ENCODE data around the gene SEC23IP. TPM values are rescaled to one million over a fixed set of nuclear protein-coding genes. Genes with fewer than 3 reads are reported as not detected.

Gene SEC23IP
- total RNA-seq, 2 donors from 2014 or later, result 14.5 to 16.4 TPM

DNA sequence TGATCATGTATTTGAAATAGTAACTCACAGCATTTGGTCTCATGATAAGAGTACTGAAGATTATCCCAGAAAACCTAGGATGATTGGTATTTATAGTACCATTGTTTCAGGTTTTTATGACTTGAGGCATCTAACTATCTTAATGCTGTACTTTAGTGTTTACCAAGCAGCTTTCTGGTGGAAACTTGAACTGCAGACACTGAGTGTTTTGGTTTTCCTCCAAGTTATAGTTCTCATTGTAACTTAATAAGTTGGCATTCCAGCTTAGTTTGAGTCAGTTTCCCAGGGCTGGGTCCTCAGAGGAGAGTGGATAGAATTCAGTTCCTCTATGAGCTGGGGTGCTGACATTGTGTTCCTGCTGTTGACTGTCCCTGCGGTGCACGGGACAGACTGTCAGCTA is 50.4 kb downstream of the SEC23IP start:
- peaks cover 33% of the 10 kb centered on the region for H3K36me3 ChIP-seq
- no peaks in the 10 kb centered on the region for H3K27me3 ChIP-seq
- TF ChIP-seq, protein P1, sequence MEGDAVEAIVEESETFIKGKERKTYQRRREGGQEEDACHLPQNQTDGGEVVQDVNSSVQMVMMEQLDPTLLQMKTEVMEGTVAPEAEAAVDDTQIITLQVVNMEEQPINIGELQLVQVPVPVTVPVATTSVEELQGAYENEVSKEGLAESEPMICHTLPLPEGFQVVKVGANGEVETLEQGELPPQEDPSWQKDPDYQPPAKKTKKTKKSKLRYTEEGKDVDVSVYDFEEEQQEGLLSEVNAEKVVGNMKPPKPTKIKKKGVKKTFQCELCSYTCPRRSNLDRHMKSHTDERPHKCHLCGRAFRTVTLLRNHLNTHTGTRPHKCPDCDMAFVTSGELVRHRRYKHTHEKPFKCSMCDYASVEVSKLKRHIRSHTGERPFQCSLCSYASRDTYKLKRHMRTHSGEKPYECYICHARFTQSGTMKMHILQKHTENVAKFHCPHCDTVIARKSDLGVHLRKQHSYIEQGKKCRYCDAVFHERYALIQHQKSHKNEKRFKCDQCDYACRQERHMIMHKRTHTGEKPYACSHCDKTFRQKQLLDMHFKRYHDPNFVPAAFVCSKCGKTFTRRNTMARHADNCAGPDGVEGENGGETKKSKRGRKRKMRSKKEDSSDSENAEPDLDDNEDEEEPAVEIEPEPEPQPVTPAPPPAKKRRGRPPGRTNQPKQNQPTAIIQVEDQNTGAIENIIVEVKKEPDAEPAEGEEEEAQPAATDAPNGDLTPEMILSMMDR (IDR thresholded peaks at IDR 0.05), result no peak
- H3K4me3 ChIP-seq, result no peak overlapping the region
- DNase-seq (ENCODE audit: low spot score), result no peak
- H3K4me1 ChIP-seq, result no peaks in the 10 kb centered on the region
- H3K9me3 ChIP-seq, result no peaks in the 10 kb centered on the region
- no peak overlapping the region for H3K27ac ChIP-seq

DNA sequence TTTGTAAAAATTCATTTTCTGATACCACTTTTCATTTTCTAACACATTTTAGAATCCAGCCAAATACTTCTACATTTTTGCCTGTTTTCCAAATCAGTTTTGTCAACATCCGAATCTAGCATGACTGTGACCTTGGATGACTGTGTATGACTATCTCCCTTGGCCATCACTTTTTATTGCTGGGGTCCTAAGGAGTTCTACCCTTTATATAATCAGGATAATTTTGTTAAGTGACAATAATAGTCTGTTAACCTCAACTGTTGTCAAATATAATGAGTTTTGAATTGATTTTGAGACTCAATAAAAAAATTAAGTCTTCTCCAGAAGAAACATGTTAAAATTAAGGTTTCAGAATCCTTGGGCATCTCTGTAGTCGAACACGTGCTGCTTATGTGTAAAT is 53.3 kb downstream of the SEC23IP start:
- H3K9me3 ChIP-seq, result no peaks in the 10 kb centered on the region
- no peaks in the 10 kb centered on the region for H3K27me3 ChIP-seq
- no peak for DNase-seq (ENCODE audit: low spot score)
- peaks cover 30% of the 10 kb centered on the region for H3K36me3 ChIP-seq
- TF ChIP-seq, protein P1 (IDR thresholded peaks at IDR 0.05), result no peak
- H3K4me1 ChIP-seq, result no peaks in the 10 kb centered on the region
- H3K27ac ChIP-seq, result no peak overlapping the region
- no peak overlapping the region for H3K4me3 ChIP-seq

GRCh38 chr10:119947300-119947699 is 54.8 kb downstream of the SEC23IP start:
- no peak overlapping the region for H3K27ac ChIP-seq
- no peaks in the 10 kb centered on the region for H3K4me1 ChIP-seq
- TF ChIP-seq, protein P1 (IDR thresholded peaks at IDR 0.05), result no peak
- H3K4me3 ChIP-seq, result no peak overlapping the region
- H3K27me3 ChIP-seq, result no peaks in the 10 kb centered on the region
- no peak for DNase-seq (ENCODE audit: low spot score)
- peaks cover 16% of the 10 kb centered on the region for H3K36me3 ChIP-seq
- H3K9me3 ChIP-seq, result no peaks in the 10 kb centered on the region

DNA sequence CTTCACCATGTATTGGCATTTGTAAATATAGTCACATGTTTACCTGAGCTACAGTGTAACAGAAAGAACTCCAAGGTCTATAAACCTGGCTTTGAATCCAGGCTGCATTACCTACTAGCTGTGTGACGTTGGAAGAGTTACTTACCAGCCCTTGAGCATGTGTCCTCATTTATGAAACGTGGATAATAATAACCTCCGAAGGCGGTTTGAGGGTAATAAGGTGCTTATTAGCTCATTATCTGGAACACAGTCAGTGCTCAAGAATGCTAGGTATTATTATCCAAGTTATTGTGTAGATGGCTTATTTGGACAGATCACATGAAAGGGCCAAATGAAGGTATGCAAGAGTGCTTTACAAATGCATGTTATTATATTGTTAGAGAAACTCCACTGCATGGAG is 64.9 kb downstream of the SEC23IP start:
- Histone ChIP-seq H3K9me3 (no peaks in the 10 kb centered on the region), H3K27me3 (no peaks in the 10 kb centered on the region), H3K4me1 (no peaks in the 10 kb centered on the region), H3K27ac (no peak overlapping the region), H3K4me3 (no peak overlapping the region), H3K36me3 (no peaks in the 10 kb centered on the region)
- TF ChIP-seq, protein P1 (IDR thresholded peaks at IDR 0.05), result no peak
- DNase-seq (ENCODE audit: low spot score), result no peak

DNA sequence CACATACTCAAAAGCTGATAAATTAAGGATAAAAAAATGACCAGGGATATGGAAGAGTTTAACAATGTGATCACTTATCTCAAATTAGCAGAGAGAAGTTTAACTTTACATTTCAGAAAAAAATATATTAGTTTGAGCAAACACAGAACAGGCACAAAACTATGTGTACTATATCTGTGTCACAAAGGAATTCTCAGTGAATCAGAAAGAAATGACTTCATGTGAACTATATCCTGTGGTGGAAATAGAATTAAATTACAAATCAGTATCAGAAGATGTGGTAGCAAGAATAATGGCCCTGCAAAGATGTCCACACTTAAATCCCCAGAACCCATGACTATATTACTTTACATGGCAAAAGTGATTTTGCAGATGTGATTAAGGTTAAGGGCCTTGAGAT is 70.3 kb downstream of the SEC23IP start:
- H3K27ac ChIP-seq, result no peak overlapping the region
- H3K4me3 ChIP-seq, result no peak overlapping the region
- TF ChIP-seq, protein P1 (IDR thresholded peaks at IDR 0.05), result no peak
- peaks cover 0 to 9% of the 10 kb centered on the region in 2 donors for H3K9me3 ChIP-seq
- H3K27me3 ChIP-seq, result no peaks in the 10 kb centered on the region
- no peak for DNase-seq (ENCODE audit: low spot score)
- H3K4me1 ChIP-seq, result no peaks in the 10 kb centered on the region
- no peaks in the 10 kb centered on the region for H3K36me3 ChIP-seq

GRCh38 chr10:119967066-119967465 is 74.5 kb downstream of the SEC23IP start:
- DNase-seq (ENCODE audit: low spot score), result no peak

More at GRCh38 chr10:119967066-119967465, 74.5 kb downstream of the SEC23IP start:
- H3K4me1 ChIP-seq, result no peaks in the 10 kb centered on the region
- H3K36me3 ChIP-seq, result no peaks in the 10 kb centered on the region
- no peaks in the 10 kb centered on the region for H3K27me3 ChIP-seq
- no peak overlapping the region for H3K4me3 ChIP-seq
- no peak overlapping the region for H3K27ac ChIP-seq
- TF ChIP-seq, protein P1 (IDR thresholded peaks at IDR 0.05), result no peak
- peaks cover 0 to 9% of the 10 kb centered on the region in 2 donors for H3K9me3 ChIP-seq

Data from right atrium auricular region (tissue), 2 donors.